OCI-LY3 (cell line): ENCODE data around the gene NIPAL4.
A peak's percentile ranks its signal among the peaks of the same experiment; 100 is the strongest.

Experiments
- H2AFZ ChIP-seq: fragments of 200-600, 300-600 bp; shearing (Covaris generic); 2 replicates; pipeline ENCODE4 v1.6.0; 2014; ENCODE audit warnings: antibody characterized with exemption, low read depth, low read length
- H3K27ac ChIP-seq: fragments of 200-600, 300-600 bp; sonication (generic); 2 replicates; pipeline ENCODE4 v1.5.1; 2014; ENCODE audit warnings: mild to moderate bottlenecking, low read length, moderate library complexity, mixed read lengths
- H3K27me3 ChIP-seq: fragments of 200-600, 300-600 bp; sonication (generic); 2 replicates; pipeline ENCODE4 v1.6.1; 2014; ENCODE audit warnings: low read depth, low read length, mixed read lengths
- H3K36me3 ChIP-seq: fragments of 200-600, 300-600 bp; sonication (generic); replicated peaks from 2 replicates; pipeline ENCODE3; 2014; ENCODE audit warnings: low read depth, low read length, mixed read lengths
- H3K4me1 ChIP-seq: fragments of 300-600, 200-600 bp; sonication (generic); 2 replicates; pipeline ENCODE4 v1.6.1; 2014; ENCODE audit warnings: low read length, mixed read lengths
- H3K4me2 ChIP-seq: fragments of 200-600, 300-600 bp; sonication (generic); 2 replicates; pipeline ENCODE4 v1.6.1; 2014; ENCODE audit warnings: low read length, mixed read lengths
- H3K4me3 ChIP-seq: fragments of 300-600, 200-600 bp; sonication (generic); 2 replicates; pipeline ENCODE4 v1.5.1; 2014; ENCODE audit warnings: antibody characterized with exemption, mild to moderate bottlenecking, low read length, moderate library complexity
- H3K79me2 ChIP-seq: fragments of 300-600, 200-600 bp; shearing (Covaris generic); 2 replicates; pipeline ENCODE4 v1.6.1; 2014; ENCODE audit warnings: mild to moderate bottlenecking, low read length, mixed read lengths
- H3K9ac ChIP-seq: fragments of 300-600, 200-600 bp; shearing (Covaris generic); 2 replicates; pipeline ENCODE4 v1.6.0; 2014; ENCODE audit warnings: mild to moderate bottlenecking, low read length, moderate library complexity
- H3K9me3 ChIP-seq: fragments of 200-600, 300-600 bp; shearing (Covaris generic); 2 replicates; pipeline ENCODE4 v1.6.1; 2014; ENCODE audit warnings: low read length, mixed read lengths; ENCODE audit not compliant: insufficient read depth
- H4K20me1 ChIP-seq: fragments of 200-600, 300-600 bp; sonication (generic); 2 replicates; pipeline ENCODE4 v1.6.1; 2016; ENCODE audit warnings: low read length, mixed read lengths; ENCODE audit not compliant: insufficient read depth
- EZH2phosphoT487 ChIP-seq: fragments of 200-600 bp; shearing (Covaris generic); IDR thresholded peaks from 2 replicates; pipeline ENCODE4 v1.6.1; 2018; ENCODE audit warnings: antibody characterized with exemption, mixed run types, low read depth
- TF ChIP-seq, protein P1 (sequence below): fragments of 200-600, 300-600 bp; sonication (generic); IDR thresholded peaks from 2 replicates; pipeline ENCODE4 v1.5.1; 2014; ENCODE audit warnings: antibody characterized with exemption, low read length, low read depth

Gene NIPAL4

GRCh38 chr5:157469687-157470086 is 9.7 kb downstream of the NIPAL4 start:
- no peak overlapping the region for H3K4me3 ChIP-seq

GRCh38 chr5:157470631-157471030 is 10.6 kb downstream of the NIPAL4 start:
- H3K9me3 ChIP-seq: no peaks in the 10 kb centered on the region

More at GRCh38 chr5:157469687-157470086, 9.7 kb downstream of the NIPAL4 start:
- no peaks in the 10 kb centered on the region for H3K9me3 ChIP-seq
- no peak overlapping the region for H3K27ac ChIP-seq
- no peaks in the 10 kb centered on the region for H3K27me3 ChIP-seq
- H2AFZ ChIP-seq: no peak overlapping the region
- H3K79me2 ChIP-seq: no peaks in the 10 kb centered on the region
- H3K4me1 ChIP-seq: peaks cover 6% of the 10 kb centered on the region
- no peak for TF ChIP-seq EZH2phosphoT487
- TF ChIP-seq, protein P1, sequence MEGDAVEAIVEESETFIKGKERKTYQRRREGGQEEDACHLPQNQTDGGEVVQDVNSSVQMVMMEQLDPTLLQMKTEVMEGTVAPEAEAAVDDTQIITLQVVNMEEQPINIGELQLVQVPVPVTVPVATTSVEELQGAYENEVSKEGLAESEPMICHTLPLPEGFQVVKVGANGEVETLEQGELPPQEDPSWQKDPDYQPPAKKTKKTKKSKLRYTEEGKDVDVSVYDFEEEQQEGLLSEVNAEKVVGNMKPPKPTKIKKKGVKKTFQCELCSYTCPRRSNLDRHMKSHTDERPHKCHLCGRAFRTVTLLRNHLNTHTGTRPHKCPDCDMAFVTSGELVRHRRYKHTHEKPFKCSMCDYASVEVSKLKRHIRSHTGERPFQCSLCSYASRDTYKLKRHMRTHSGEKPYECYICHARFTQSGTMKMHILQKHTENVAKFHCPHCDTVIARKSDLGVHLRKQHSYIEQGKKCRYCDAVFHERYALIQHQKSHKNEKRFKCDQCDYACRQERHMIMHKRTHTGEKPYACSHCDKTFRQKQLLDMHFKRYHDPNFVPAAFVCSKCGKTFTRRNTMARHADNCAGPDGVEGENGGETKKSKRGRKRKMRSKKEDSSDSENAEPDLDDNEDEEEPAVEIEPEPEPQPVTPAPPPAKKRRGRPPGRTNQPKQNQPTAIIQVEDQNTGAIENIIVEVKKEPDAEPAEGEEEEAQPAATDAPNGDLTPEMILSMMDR: no peak
- H3K4me2 ChIP-seq: no peak overlapping the region
- H3K9ac ChIP-seq: no peak overlapping the region
- H4K20me1 ChIP-seq: no peaks in the 10 kb centered on the region
- no peaks in the 10 kb centered on the region for H3K36me3 ChIP-seq

GRCh38 chr5:157471709-157472108 is 11.7 kb downstream of the NIPAL4 start:
- Histone ChIP-seq H3K79me2 (no peaks in the 10 kb centered on the region), H4K20me1 (no peaks in the 10 kb centered on the region), H3K27ac (no peak overlapping the region), H3K27me3 (no peaks in the 10 kb centered on the region), H3K4me3 (no peak overlapping the region), H3K36me3 (peaks cover 3% of the 10 kb centered on the region), H3K9ac (no peak overlapping the region), H3K4me2 (no peak overlapping the region), H2AFZ (no peak overlapping the region), H3K4me1 (no peaks in the 10 kb centered on the region), H3K9me3 (no peaks in the 10 kb centered on the region)
- no peak for TF ChIP-seq EZH2phosphoT487
- TF ChIP-seq, protein P1: peak; percentile 71

More at GRCh38 chr5:157470631-157471030, 10.6 kb downstream of the NIPAL4 start:
- Histone ChIP-seq H3K4me3 (no peak overlapping the region), H4K20me1 (no peaks in the 10 kb centered on the region), H3K4me1 (no peaks in the 10 kb centered on the region), H3K4me2 (no peak overlapping the region), H3K79me2 (no peaks in the 10 kb centered on the region), H2AFZ (no peak overlapping the region), H3K27me3 (no peaks in the 10 kb centered on the region), H3K9ac (no peak overlapping the region), H3K27ac (no peak overlapping the region), H3K36me3 (peaks cover 2% of the 10 kb centered on the region)
- no peak for TF ChIP-seq EZH2phosphoT487
- TF ChIP-seq, protein P1: no peak

DNA sequence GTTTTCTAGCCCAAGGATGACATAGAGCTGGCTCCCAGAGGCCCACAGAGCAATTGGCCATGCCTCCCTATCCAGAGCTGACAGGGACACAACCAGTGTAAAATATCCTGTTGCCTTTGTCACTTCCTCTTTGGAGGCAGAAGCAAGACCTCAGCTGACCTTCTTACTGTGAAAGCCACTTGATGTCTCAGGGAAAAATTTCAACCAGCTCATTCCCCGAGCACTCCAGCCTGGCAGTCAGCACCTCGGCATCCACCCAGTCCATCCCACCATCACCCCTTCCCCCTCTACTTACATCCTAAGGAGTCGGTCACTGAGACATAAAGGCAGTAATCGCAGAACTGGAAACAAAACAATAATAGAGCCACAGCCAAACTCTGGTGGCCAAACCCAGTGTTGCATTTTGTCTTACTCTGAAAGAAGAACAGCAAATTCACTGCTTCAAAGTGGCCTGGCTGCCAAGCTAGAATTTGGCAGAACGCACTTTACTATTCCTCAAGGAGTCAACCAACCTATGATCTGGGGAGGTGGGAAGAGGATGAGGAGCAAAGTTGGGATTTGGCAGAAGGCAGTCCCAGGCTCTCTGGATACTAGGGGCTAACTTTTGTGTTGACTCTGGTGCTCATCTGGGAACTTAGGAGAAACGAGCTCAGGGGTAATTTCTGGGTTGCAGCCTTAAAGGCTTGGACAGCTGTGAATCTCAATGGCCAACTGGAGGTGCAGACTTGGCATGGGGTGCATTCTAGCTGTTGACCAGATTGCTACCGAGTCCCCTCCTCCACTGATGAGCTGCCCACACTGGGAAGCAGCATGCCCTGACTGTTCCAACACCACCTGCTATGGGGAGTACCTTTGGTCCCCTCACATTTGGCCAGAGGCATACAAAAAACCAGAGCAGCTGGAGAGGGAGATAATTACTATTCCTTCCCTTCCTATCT is 13.6 kb downstream of the NIPAL4 start:
- no peaks in the 10 kb centered on the region for H4K20me1 ChIP-seq
- peaks cover 13% of the 10 kb centered on the region for H3K36me3 ChIP-seq
- no peaks in the 10 kb centered on the region for H3K4me1 ChIP-seq
- H3K9ac ChIP-seq: no peak overlapping the region
- no peaks in the 10 kb centered on the region for H3K79me2 ChIP-seq
- no peak overlapping the region for H2AFZ ChIP-seq
- H3K4me3 ChIP-seq: no peak overlapping the region
- TF ChIP-seq EZH2phosphoT487: no peak
- TF ChIP-seq, protein P1: no peak
- H3K27me3 ChIP-seq: no peaks in the 10 kb centered on the region
- no peak overlapping the region for H3K4me2 ChIP-seq
- H3K27ac ChIP-seq: no peak overlapping the region
- no peaks in the 10 kb centered on the region for H3K9me3 ChIP-seq
